Osteoblast (primary cell): ENCODE results near the gene INPP5F. TPM values are rescaled to one million over a fixed set of nuclear protein-coding genes. Genes with fewer than 3 reads are reported as not detected.
A peak's percentile ranks its signal among the peaks of the same experiment; 100 is the strongest.

Source experiments
- DNase-seq: peaks from one replicate; pipeline ENCODE4 v3.0.0; 2011; ENCODE audit warnings: low spot score, mixed read lengths; ENCODE audit not compliant: insufficient read length; ENCODE audit errors: missing footprints
- H2AFZ ChIP-seq: 2 replicates; pipeline ENCODE4 v1.6.0; 2011; ENCODE audit warnings: mild to moderate bottlenecking, low read length
- H3K27ac ChIP-seq: 2 replicates; pipeline ENCODE4 v1.5.1; 2011; ENCODE audit warnings: mild to moderate bottlenecking, low read depth, low read length, moderate library complexity
- H3K27me3 ChIP-seq: 2 replicates; pipeline ENCODE4 v1.6.0; 2012; ENCODE audit warnings: mild to moderate bottlenecking, control low read depth, inconsistent platforms, low read length, moderate library complexity; ENCODE audit not compliant: insufficient read depth
- H3K36me3 ChIP-seq: 2 replicates; pipeline ENCODE4 v1.5.1; 2011; ENCODE audit warnings: mild to moderate bottlenecking, low read length, control low read depth, moderate library complexity; ENCODE audit not compliant: insufficient read depth
- H3K4me1 ChIP-seq: 2 replicates; pipeline ENCODE4 v1.5.1; 2011; ENCODE audit warnings: mild to moderate bottlenecking, low read length, control low read depth, moderate library complexity; ENCODE audit not compliant: insufficient read depth
- H3K4me2 ChIP-seq: 2 replicates; pipeline ENCODE4 v1.6.0; 2011; ENCODE audit warnings: mild to moderate bottlenecking, low read length; ENCODE audit not compliant: insufficient read depth
- H3K4me3 ChIP-seq: fragments of 200-600 bp; sonication (generic); 3 replicates; pipeline ENCODE4 v1.5.1; 2012; ENCODE audit warnings: mild to moderate bottlenecking, low read length, inconsistent platforms; ENCODE audit not compliant: insufficient read depth
- H3K79me2 ChIP-seq: 2 replicates; pipeline ENCODE4 v1.6.0; 2012; ENCODE audit warnings: mild to moderate bottlenecking, low read length, control low read depth, inconsistent platforms; ENCODE audit not compliant: insufficient read depth
- H3K9me3 ChIP-seq: 2 replicates; pipeline ENCODE4 v1.5.1; 2011; ENCODE audit warnings: low read depth, low read length, control low read depth
- H4K20me1 ChIP-seq: 2 replicates; pipeline ENCODE4 v1.6.0; 2012; ENCODE audit warnings: mild to moderate bottlenecking, low read length, control low read depth; ENCODE audit not compliant: insufficient read depth
- total RNA-seq: library from RNA; depleted of rRNA; stranded (reverse); fragments of >200 nt; gene quantifications from 2 replicates; pipeline ENCODE4 v1.2.3, GENCODE V29; 2012
- TF ChIP-seq, protein P1 (sequence below): IDR thresholded peaks from 2 replicates; pipeline ENCODE4 v1.5.1; 2011; ENCODE audit warnings: mild to moderate bottlenecking, low read depth, low read length, moderate library complexity; ENCODE audit errors: extremely low read depth

Gene INPP5F
- total RNA-seq, 1 donor, result 10.9 TPM

DNA sequence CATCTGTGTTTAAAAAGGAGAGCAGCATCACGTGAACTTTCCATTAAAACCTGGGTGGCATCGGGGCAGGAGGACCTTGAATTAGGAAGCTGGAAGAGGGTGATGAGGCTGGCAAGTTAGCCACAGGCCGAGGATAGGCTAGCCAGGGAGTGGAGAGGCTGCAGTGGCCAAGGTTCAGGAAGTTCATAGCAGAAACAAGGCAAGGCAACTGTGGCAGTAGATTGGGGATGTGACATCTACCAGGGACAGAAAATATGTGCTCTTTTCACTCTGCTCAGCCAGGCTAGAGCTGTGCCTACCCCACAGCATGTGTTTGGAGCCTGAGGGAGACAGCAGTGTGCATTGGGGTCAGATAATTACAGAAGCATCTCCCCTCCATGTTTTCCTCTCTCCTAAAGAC lies 2.2 kb upstream of the INPP5F start:
- no peak overlapping the region for H3K27ac ChIP-seq
- DNase-seq, result peak; percentile 41
- peak overlapping the region; percentile 41 for H2AFZ ChIP-seq
- no peaks in the 10 kb centered on the region for H3K36me3 ChIP-seq
- H3K4me1 ChIP-seq, result peaks cover 11% of the 10 kb centered on the region
- TF ChIP-seq, protein P1, sequence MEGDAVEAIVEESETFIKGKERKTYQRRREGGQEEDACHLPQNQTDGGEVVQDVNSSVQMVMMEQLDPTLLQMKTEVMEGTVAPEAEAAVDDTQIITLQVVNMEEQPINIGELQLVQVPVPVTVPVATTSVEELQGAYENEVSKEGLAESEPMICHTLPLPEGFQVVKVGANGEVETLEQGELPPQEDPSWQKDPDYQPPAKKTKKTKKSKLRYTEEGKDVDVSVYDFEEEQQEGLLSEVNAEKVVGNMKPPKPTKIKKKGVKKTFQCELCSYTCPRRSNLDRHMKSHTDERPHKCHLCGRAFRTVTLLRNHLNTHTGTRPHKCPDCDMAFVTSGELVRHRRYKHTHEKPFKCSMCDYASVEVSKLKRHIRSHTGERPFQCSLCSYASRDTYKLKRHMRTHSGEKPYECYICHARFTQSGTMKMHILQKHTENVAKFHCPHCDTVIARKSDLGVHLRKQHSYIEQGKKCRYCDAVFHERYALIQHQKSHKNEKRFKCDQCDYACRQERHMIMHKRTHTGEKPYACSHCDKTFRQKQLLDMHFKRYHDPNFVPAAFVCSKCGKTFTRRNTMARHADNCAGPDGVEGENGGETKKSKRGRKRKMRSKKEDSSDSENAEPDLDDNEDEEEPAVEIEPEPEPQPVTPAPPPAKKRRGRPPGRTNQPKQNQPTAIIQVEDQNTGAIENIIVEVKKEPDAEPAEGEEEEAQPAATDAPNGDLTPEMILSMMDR, result no peak
- no peaks in the 10 kb centered on the region for H4K20me1 ChIP-seq
- no peak overlapping the region for H3K4me3 ChIP-seq
- H3K27me3 ChIP-seq, result no peaks in the 10 kb centered on the region
- H3K4me2 ChIP-seq, result no peak overlapping the region
- H3K79me2 ChIP-seq, result peaks cover 12% of the 10 kb centered on the region
- H3K9me3 ChIP-seq, result no peaks in the 10 kb centered on the region

DNA sequence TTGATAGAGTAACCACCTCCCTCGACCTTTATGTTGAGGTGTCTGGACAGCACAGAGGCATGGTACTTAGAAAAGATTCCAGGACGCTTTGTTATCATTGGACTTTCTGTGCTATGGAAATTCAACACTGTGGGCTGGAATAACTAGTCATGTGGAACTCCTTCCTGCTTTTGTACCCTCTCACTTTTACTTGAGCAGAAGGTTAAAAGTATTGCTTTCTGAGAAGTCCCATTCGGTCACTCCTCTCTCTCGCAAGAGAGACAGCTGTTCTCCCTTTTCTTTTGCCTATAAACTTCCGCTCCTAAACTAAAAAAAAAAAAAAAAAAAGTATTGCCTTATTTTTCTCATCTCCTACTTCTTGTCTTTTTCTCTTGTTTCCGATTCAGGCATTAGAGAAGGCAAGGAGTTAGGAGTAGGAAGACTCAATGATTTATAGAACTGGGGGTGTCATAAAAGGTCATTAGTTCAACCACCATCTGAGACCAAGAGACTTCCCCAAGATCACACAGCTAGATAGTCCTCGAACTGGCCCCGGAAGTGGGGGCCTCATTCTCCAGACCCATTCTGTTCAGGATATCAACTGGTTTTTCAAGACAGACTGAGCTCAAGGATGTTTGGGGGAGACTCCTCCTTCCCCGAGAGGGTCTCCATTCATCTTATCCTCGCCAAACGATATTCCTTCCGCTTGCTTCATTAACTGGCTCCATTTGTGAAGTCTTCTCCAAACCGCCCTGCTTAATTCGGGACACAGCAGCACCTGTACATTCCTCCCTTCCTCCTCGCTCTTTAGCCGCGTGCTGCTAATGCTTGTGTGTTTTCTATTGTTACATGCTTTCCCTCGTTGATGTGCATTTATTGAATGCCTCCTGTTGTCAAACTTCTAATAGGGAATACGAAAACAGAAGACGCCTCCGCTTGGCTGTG lies 995 bp upstream of the INPP5F start:
- Histone ChIP-seq H2AFZ (peak overlapping the region; percentile 92), H3K4me3 (peak overlapping the region; percentile 85), H4K20me1 (no peaks in the 10 kb centered on the region), H3K4me2 (peak overlapping the region; percentile 80), H3K36me3 (no peaks in the 10 kb centered on the region), H3K9me3 (no peaks in the 10 kb centered on the region), H3K4me1 (peaks cover 11% of the 10 kb centered on the region), H3K79me2 (peaks cover 17% of the 10 kb centered on the region), H3K27ac (peak overlapping the region; percentile 79), H3K27me3 (no peaks in the 10 kb centered on the region)
- peak; percentile 90 for DNase-seq
- TF ChIP-seq, protein P1, result no peak

DNA sequence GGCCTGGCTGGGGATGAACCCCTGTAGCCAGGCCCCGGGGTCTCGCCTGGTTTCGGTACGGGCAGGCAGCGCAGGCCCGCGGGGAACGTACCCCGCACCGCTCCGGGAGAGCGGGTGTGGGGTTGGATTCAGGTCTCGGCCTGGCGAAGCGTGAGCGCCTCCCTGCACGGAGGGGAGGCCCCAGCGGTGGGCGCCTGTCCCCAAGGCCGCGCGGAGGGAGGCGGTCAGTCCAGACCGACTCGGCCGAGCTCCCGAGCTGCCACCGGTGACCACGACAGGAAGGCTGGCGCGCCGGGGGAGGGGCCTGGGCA lies 378 bp upstream of the INPP5F start:
- H3K27ac ChIP-seq, result peak overlapping the region; percentile 79
- H3K4me1 ChIP-seq, result peaks cover 11% of the 10 kb centered on the region
- peak overlapping the region; percentile 92 for H2AFZ ChIP-seq
- no peaks in the 10 kb centered on the region for H3K9me3 ChIP-seq
- H3K36me3 ChIP-seq, result no peaks in the 10 kb centered on the region
- peak overlapping the region; percentile 80 for H3K4me2 ChIP-seq
- no peaks in the 10 kb centered on the region for H3K27me3 ChIP-seq
- H4K20me1 ChIP-seq, result no peaks in the 10 kb centered on the region
- peaks cover 17% of the 10 kb centered on the region for H3K79me2 ChIP-seq
- TF ChIP-seq, protein P1, result no peak
- H3K4me3 ChIP-seq, result peak overlapping the region; percentile 85
- DNase-seq, result no peak

DNA sequence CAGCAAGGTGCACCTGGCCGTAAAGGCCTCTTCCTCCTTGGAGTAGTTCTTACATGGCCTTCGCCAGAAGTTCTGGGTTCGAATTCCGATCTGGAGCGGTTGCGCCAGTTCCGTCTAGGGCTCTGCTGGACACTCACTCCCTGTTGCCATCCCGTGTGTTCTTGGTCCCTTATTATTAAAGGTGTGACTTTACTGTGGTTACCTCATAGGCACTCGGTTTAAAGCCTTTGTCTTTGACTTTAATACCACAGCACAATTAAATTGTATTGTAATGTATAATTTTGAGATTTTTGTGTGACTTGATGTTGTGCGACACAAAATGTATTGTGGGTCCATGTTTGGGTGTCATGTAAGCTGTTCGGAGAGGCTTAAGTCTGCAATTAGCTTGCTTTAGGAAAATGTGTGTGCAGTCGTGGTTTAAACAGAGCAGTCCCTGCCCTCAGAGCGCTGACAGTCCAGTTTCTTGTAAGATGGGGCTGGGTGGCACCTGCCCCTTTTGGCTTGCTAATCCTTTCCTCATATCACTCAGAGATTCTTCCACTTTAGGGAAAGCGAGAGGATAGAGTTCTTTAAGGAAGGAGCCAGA lies 919 bp downstream of the INPP5F start:
- no peak overlapping the region for H3K27ac ChIP-seq

More for the DNA sequence above, 919 bp downstream of the INPP5F start:
- Histone ChIP-seq H3K79me2 (peaks cover 17% of the 10 kb centered on the region), H3K27me3 (no peaks in the 10 kb centered on the region), H3K4me2 (peak overlapping the region; percentile 95), H4K20me1 (no peaks in the 10 kb centered on the region), H3K36me3 (no peaks in the 10 kb centered on the region), H3K9me3 (no peaks in the 10 kb centered on the region), H2AFZ (peak overlapping the region; percentile 82), H3K4me1 (peaks cover 11% of the 10 kb centered on the region), H3K4me3 (peak overlapping the region; percentile 85)
- DNase-seq, result no peak
- TF ChIP-seq, protein P1, result no peak
